ENCODE measurements around the gene COL15A1. TPM values are rescaled to one million over a fixed set of nuclear protein-coding genes. Genes with fewer than 3 reads are reported as not detected.

Gene COL15A1
- total RNA-seq, 1 experiment from 2014 or later = not detected

GRCh38 chr9:98896632-98897031, 47.1 kb upstream of the COL15A1 start:
- Histone ChIP-seq H3K18ac (ENCODE audit: insufficient read length, low read depth, low read length) (no peak overlapping the region), H3K27me3 (ENCODE audit: insufficient read depth, low read length) (no peaks in the 10 kb centered on the region), H4K20me1 (ENCODE audit: control insufficient read depth, insufficient read depth, insufficient read length) (no peaks in the 10 kb centered on the region), H2BK20ac (ENCODE audit: low read depth, low read length, poor library complexity, severe bottlenecking) (no peak overlapping the region), H2AFZ (ENCODE audit: low read length) (no peak overlapping the region), H3K4me2 (ENCODE audit: insufficient read depth, insufficient read length, low read length) (no peak overlapping the region), H3K23me2 (ENCODE audit: insufficient read length, low read depth, low read length, poor library complexity, severe bottlenecking) (no peaks in the 10 kb centered on the region), H3K14ac (ENCODE audit: insufficient read depth, low read length) (no peak overlapping the region), H4K5ac (ENCODE audit: insufficient read length, low read depth, low read length) (no peak overlapping the region), H3K79me2 (ENCODE audit: insufficient read depth, low read length) (no peaks in the 10 kb centered on the region), H2BK5ac (ENCODE audit: insufficient read length, low read length) (no peak overlapping the region), H2BK12ac (ENCODE audit: insufficient read length, low read depth, low read length) (no peak overlapping the region), H3K9me3 (ENCODE audit: control insufficient read depth, low read depth, low read length) (no peaks in the 10 kb centered on the region), H4K91ac (ENCODE audit: insufficient read length, low read depth, low read length) (no peak overlapping the region), H3K56ac (ENCODE audit: insufficient read length, low read depth, low read length) (no peak overlapping the region), H4K8ac (replicated peaks; ENCODE audit: insufficient read length, low read depth, low read length) (no peak overlapping the region), H3K4me1 (ENCODE audit: insufficient read depth, low read length) (no peaks in the 10 kb centered on the region), H2BK120ac (ENCODE audit: low read depth, low read length, poor library complexity, severe bottlenecking) (no peak overlapping the region), H3K4ac (ENCODE audit: low read depth, low read length) (no peak overlapping the region), H3K9ac (ENCODE audit: extremely low read depth, insufficient read length, low read length) (no peak overlapping the region), H2AK5ac (ENCODE audit: insufficient read length, low read length) (no peak overlapping the region), H3K79me1 (ENCODE audit: insufficient read depth, low read depth, low read length, poor library complexity, severe bottlenecking) (no peaks in the 10 kb centered on the region), H3T11ph (ENCODE audit: low read length) (no peak overlapping the region), H2BK15ac (ENCODE audit: low read depth, low read length) (no peak overlapping the region), H3K27ac (ENCODE audit: insufficient read length, low read depth, low read length) (no peak overlapping the region), H3K23ac (ENCODE audit: insufficient read length, low read depth, low read length) (no peak overlapping the region)
- no peaks in the 10 kb centered on the region for H3K36me3 Mint-ChIP-seq (ENCODE audit: insufficient read depth in 1 of 3, low read depth in 3 of 3)
- no peak overlapping the region for H3K4me3 Mint-ChIP-seq
- no peaks in the 10 kb centered on the region for H3K4me1 Mint-ChIP-seq
- H3K27ac Mint-ChIP-seq = no peak overlapping the region
- DNase-seq = no peak
- H3K9me3 Mint-ChIP-seq = peaks cover 6 to 12% of the 10 kb centered on the region in 2 experiments; a peak in 4 of 5 replicates
- no peak for TF ChIP-seq CTCF (conservative IDR thresholded peaks at IDR 0.05)
- no CpG with 5 or more reads among the region's 2 CpGs for WGBS (ENCODE audit: extremely low coverage, insufficient read length, low lambda C conversion rate)
- H3K27me3 Mint-ChIP-seq (ENCODE audit: low read depth) = no peaks in the 10 kb centered on the region; the same call in 1 of the 2 replicates
